PC-3 (cell line): ENCODE data around the gene EZH1. TPM values are rescaled to one million over a fixed set of nuclear protein-coding genes. Genes with fewer than 3 reads are reported as not detected.
A peak's percentile ranks its signal among the peaks of the same experiment; 100 is the strongest.

Experiments
- ATAC-seq: fragments of 200-7000 bp; cut with Tn5 transposase; 2 replicates; pipeline ENCODE4 v1.9.1; 2020; ENCODE audit warnings: mild to moderate bottlenecking, moderate library complexity
- BruUV-seq: library from RNA; stranded (reverse); fragments of 400-500 nt; replicated peaks from 2 replicates; lab custom pipeline; 2021; lab: Mats Ljungman, UMichigan
- CTCF ChIA-PET: fragments of 300-600 bp; sonication (Branson Sonifier 250); formaldehyde crosslinking; loops from one replicate; lab custom pipeline; 2022; ENCODE audit warnings: antibody characterized with exemption; lab: Charles Lee
- POLR2A ChIA-PET: fragments of 300-600 bp; sonication (Branson Sonifier 250); formaldehyde crosslinking; loops from one replicate; lab custom pipeline; 2022; ENCODE audit warnings: antibody characterized with exemption; ENCODE audit not compliant: unreplicated experiment; lab: Charles Lee
- DNase-seq: peaks from one replicate; pipeline ENCODE4 v3.0.0-alpha.2; 2015
- H2AFZ ChIP-seq: fragments of 300-600 bp; sonication (generic); 2 replicates; pipeline ENCODE4 v1.6.0; 2016; ENCODE audit warnings: antibody characterized with exemption, low read length
- H3F3A ChIP-seq: fragments of 300-600 bp; sonication (generic); one replicate; pipeline ENCODE4 v1.6.0; 2017; ENCODE audit warnings: antibody characterized with exemption, low read length, control low read depth, mild to moderate bottlenecking; ENCODE audit not compliant: unreplicated experiment
- H3K27ac ChIP-seq: fragments of 300-600 bp; sonication (generic); 2 replicates; pipeline ENCODE4 v1.5.1; 2016; ENCODE audit warnings: mild to moderate bottlenecking, low read length
- H3K27me3 ChIP-seq: fragments of 300-600 bp; sonication (generic); 2 replicates; pipeline ENCODE4 v1.6.1; 2016; ENCODE audit warnings: low read length, mixed read lengths
- H3K36me3 ChIP-seq: fragments of 300-600 bp; sonication (generic); 2 replicates; pipeline ENCODE4 v1.6.1; 2016; ENCODE audit warnings: low read depth, mixed run types, low read length, mixed read lengths
- H3K4me1 ChIP-seq: fragments of 300-600 bp; sonication (generic); 2 replicates; pipeline ENCODE4 v1.5.1; 2016; ENCODE audit warnings: low read length; ENCODE audit not compliant: insufficient read depth
- H3K4me2 ChIP-seq: fragments of 300-600 bp; sonication (generic); 2 replicates; pipeline ENCODE4 v1.6.0; 2016; ENCODE audit warnings: low read length
- H3K4me3 ChIP-seq: fragments of 300-600 bp; sonication (generic); 2 replicates; pipeline ENCODE4 v1.5.1; 2016; ENCODE audit warnings: mild to moderate bottlenecking, low read length, mixed read lengths
- H3K79me2 ChIP-seq: fragments of 300-600 bp; sonication (generic); 2 replicates; pipeline ENCODE4 v1.6.1; 2017; ENCODE audit warnings: low read length, mixed read lengths
- H3K9ac ChIP-seq: fragments of 300-600 bp; sonication (generic); 2 replicates; pipeline ENCODE4 v1.6.0; 2016; ENCODE audit warnings: mild to moderate bottlenecking, low read length
- H3K9me2 ChIP-seq: fragments of 300-600 bp; sonication (generic); replicated peaks from 2 replicates; pipeline ENCODE4 v1.6.1; 2016; ENCODE audit warnings: mixed run types, low read length, mixed read lengths
- H3K9me3 ChIP-seq: fragments of 300-600 bp; sonication (generic); 2 replicates; pipeline ENCODE4 v1.6.1; 2016; ENCODE audit warnings: low read length, mixed read lengths
- H4K20me1 ChIP-seq: fragments of 300-600 bp; sonication (generic); 2 replicates; pipeline ENCODE4 v1.6.1; 2016; ENCODE audit warnings: low read length, mixed read lengths
- CTCF ChIP-seq: fragments of 300-600 bp; sonication (generic); conservative IDR thresholded peaks from 2 replicates; pipeline ENCODE4 v1.5.1; 2017; ENCODE audit warnings: antibody characterized with exemption, low read depth, mild to moderate bottlenecking, low read length
- EZH2 ChIP-seq: fragments of 300-600 bp; sonication (generic); IDR thresholded peaks from one replicate; pipeline ENCODE4 v1.6.1; 2017; ENCODE audit warnings: antibody characterized with exemption, mild to moderate bottlenecking, low read length; ENCODE audit not compliant: unreplicated experiment
- EZH2phosphoT487 ChIP-seq: fragments of 300-600 bp; sonication (generic); IDR thresholded peaks from 2 replicates; pipeline ENCODE4 v1.6.1; 2018; ENCODE audit warnings: mild to moderate bottlenecking, antibody characterized with exemption, low read length, borderline replicate concordance
- intact Hi-C: fragments of 100-400 bp; cut with micrococcal nuclease; formaldehyde crosslinking; loops from 2 replicates; pipeline ENCODE4 v1.9.0; 2023
- microRNA-seq: library from miRNA; unstranded; fragments of <30 nt; microRNA quantifications from one replicate; pipeline ENCODE4 v1.1.0, GENCODE V29; 2020; ENCODE audit not compliant: unreplicated experiment
- total RNA-seq: library from RNA; depleted of rRNA; stranded (reverse); fragments of >200 nt; gene quantifications from 2 replicates; pipeline ENCODE4 v1.2.3, GENCODE V29; 2014; rRNA removed

The EZH1 gene
- total RNA-seq, 1 experiment from 2014 or later = 5.8 TPM

GRCh38 chr17:42653179-42654124 is 91.4 kb downstream of the EZH1 start:
- DNase-seq = peak; percentile 29
- H3F3A ChIP-seq = no peaks in the 10 kb centered on the region
- intact Hi-C loops = no loop called here
- H3K9me2 ChIP-seq = no peaks in the 10 kb centered on the region
- peaks cover 9% of the 10 kb centered on the region for H3K4me1 ChIP-seq
- peak overlapping the region; percentile 22; the same call in 1 of the 2 replicates for H3K9ac ChIP-seq
- no peaks in the 10 kb centered on the region for H3K79me2 ChIP-seq
- peak overlapping the region; percentile 64 for H3K4me3 ChIP-seq
- TF ChIP-seq EZH2phosphoT487 (no peak), EZH2 (no peak), CTCF (no peak)
- CTCF ChIA-PET = no interaction called here
- BruUV-seq = no TSS peak
- POLR2A ChIA-PET = no interaction called here
- no peaks in the 10 kb centered on the region for H3K36me3 ChIP-seq
- peak overlapping the region; percentile 91 for H3K4me2 ChIP-seq
- peak overlapping the region; percentile 97 for H2AFZ ChIP-seq
- no peaks in the 10 kb centered on the region for H3K9me3 ChIP-seq
- no peaks in the 10 kb centered on the region for H3K27me3 ChIP-seq
- ATAC-seq = peak; percentile 72
- no peaks in the 10 kb centered on the region for H4K20me1 ChIP-seq
- H3K27ac ChIP-seq = no peak overlapping the region

- H3K4me2 ChIP-seq = no peak overlapping the region
- H3F3A ChIP-seq = no peaks in the 10 kb centered on the region
- 0 out of 2 replicates have a peak, but pooled peaks cover 3% of the 10 kb centered on the region for H3K4me1 ChIP-seq
- no peaks in the 10 kb centered on the region for H3K27me3 ChIP-seq
- no peaks in the 10 kb centered on the region for H3K9me2 ChIP-seq
- CTCF ChIA-PET = no interaction called here
- no peak overlapping the region for H3K27ac ChIP-seq
- intact Hi-C loops = no loop called here
- no peak overlapping the region for H2AFZ ChIP-seq
- no peaks in the 10 kb centered on the region for H3K36me3 ChIP-seq
- H3K79me2 ChIP-seq = no peaks in the 10 kb centered on the region
- no peak for DNase-seq
- POLR2A ChIA-PET = no interaction called here
- H3K4me3 ChIP-seq = no peak overlapping the region
- H3K9ac ChIP-seq = no peak overlapping the region
- ATAC-seq = no peak
- no peaks in the 10 kb centered on the region for H4K20me1 ChIP-seq
- H3K9me3 ChIP-seq = no peaks in the 10 kb centered on the region
- TF ChIP-seq EZH2 = no peak
- no peak for TF ChIP-seq EZH2phosphoT487
- TF ChIP-seq CTCF = no peak
- no TSS peak for BruUV-seq
These were observed 93.4 kb downstream of the EZH1 start for GRCh38 chr17:42651392-42651791.

Small RNA genes within 50 kb of the gene (microRNA-seq; reads per million reads assigned to microRNA genes)
- gene MIR6780A = not detected

Other genes with a start within 250 kb of the EZH1 start
- gene NAGLU, start 208.8 kb downstream of the EZH1 start, total RNA-seq = 4.9 and 9.8 TPM in 2 replicates
- 0.86 and 1.5 TPM in 2 replicates for gene HSD17B1, start 192.1 kb downstream of the EZH1 start, total RNA-seq
- gene COASY, start 182.9 kb downstream of the EZH1 start, total RNA-seq = 33.3 and 54.3 TPM in 2 replicates
- 25.8 and 26.2 TPM in 2 replicates for gene MLX, start 177.9 kb downstream of the EZH1 start, total RNA-seq
- 20.3 and 24.1 TPM in 2 replicates for gene PSMC3IP, start 167.3 kb downstream of the EZH1 start, total RNA-seq
- gene RETREG3, start 135.7 kb downstream of the EZH1 start, total RNA-seq = 19.3 and 21.9 TPM in 2 replicates
- 97.2 and 114 TPM in 2 replicates for gene TUBG1, start 135.4 kb downstream of the EZH1 start, total RNA-seq
- gene TUBG2, start 85.8 kb downstream of the EZH1 start, total RNA-seq = 6.0 and 7.1 TPM in 2 replicates
- gene PLEKHH3, start 68.0 kb downstream of the EZH1 start, total RNA-seq = 20.1 and 27.8 TPM in 2 replicates
- 0.58 TPM in 1 of 2 replicates, not detected in the other for gene CCR10, start 63.2 kb downstream of the EZH1 start, total RNA-seq
- 4.6 and 6.6 TPM in 2 replicates for gene CNTNAP1, start 62.5 kb downstream of the EZH1 start, total RNA-seq
- gene RAMP2, start 16.2 kb upstream of the EZH1 start, total RNA-seq = not detected in 2 replicates
- gene VPS25, start 28.4 kb upstream of the EZH1 start, total RNA-seq = 56.7 and 62.0 TPM in 2 replicates
- gene WNK4, start 35.6 kb upstream of the EZH1 start, total RNA-seq = 13.0 and 17.4 TPM in 2 replicates
- gene COA3, start 53.7 kb upstream of the EZH1 start, total RNA-seq = 44.6 and 49.6 TPM in 2 replicates
- not detected in 2 replicates for gene CNTD1, start 53.8 kb upstream of the EZH1 start, total RNA-seq
- 84.0 and 93.7 TPM in 2 replicates for gene BECN1, start 79.2 kb upstream of the EZH1 start, total RNA-seq
- gene PSME3, start 88.4 kb upstream of the EZH1 start, total RNA-seq = 107 and 123 TPM in 2 replicates
- gene AOC2, start 99.5 kb upstream of the EZH1 start, total RNA-seq = 0.63 and 1.4 TPM in 2 replicates
- gene AOC3, start 106.2 kb upstream of the EZH1 start, total RNA-seq = 0.26 and 0.35 TPM in 2 replicates
- not detected in 2 replicates for gene G6PC1, start 155.8 kb upstream of the EZH1 start, total RNA-seq
- gene AARSD1, start 219.4 kb upstream of the EZH1 start, total RNA-seq = 32.5 and 34.7 TPM in 2 replicates
- gene PTGES3L, start 235.0 kb upstream of the EZH1 start, total RNA-seq = 0.52 and 0.55 TPM in 2 replicates
- 9.5 and 15.6 TPM in 2 replicates for gene RUNDC1, start 235.5 kb upstream of the EZH1 start, total RNA-seq